ENCODE measurements around the gene NPLOC4. TPM values are rescaled to one million over a fixed set of nuclear protein-coding genes. Genes with fewer than 3 reads are reported as not detected.

Gene NPLOC4
- total and polyA plus RNA-seq, 2 of the 13 experiments (the other 11 are each of a cell fraction or from before 2014, with no cell fraction given), result 57.0 to 97.0 TPM

DNA sequence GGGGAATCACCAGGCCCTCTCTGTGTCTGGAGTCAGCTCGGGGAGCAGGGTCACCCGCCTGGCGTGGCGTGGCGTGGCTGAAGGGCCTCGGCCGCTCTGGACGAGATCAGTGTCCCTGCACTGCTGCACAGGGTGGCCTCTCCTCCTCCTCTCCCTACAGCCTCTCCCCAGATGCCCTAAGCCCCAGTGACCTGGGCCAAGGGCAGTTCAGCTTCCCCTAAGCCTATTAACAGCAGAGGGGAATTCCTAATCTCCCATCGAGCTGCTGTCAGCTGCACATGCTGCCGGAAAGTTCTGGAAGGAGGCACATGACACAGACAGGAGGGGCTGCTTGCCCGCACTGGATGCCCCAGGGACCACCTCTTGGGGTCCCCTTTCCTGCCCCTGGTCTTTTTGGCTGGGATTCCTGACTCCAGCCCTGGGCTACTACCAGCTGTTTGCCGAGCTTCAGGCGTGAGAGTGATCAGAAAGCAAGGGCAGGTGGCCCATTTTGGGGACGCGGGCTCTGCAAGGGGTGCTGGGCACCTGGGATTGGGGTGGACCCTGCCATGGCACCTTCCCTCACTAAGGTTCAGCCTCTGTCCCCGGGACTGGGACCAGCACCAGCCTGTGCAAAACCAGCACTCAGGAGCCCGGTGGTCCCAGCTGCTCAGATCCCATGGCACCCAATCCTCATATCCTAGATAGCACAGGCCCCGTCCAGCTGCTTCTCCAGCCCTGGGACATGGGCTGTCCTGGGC lies 18.6 kb upstream of the NPLOC4 start (continued):
- TF ChIP-seq ZMAT3 (CRISPR knock-in tag; conservative IDR thresholded peaks at IDR 0.05) (0 out of 2 replicates have a peak, but pooled peaks have one; percentile 54), ZNF841 (CRISPR knock-in tag; IDR thresholded peaks at IDR 0.05; ENCODE audit: borderline replicate concordance) (no peak), ZNF557 (CRISPR knock-in tag; IDR thresholded peaks at IDR 0.05) (no peak), CBX1 (IDR thresholded peaks at IDR 0.05; ENCODE audit: low read depth) (no peak), CCDC6 (CRISPR knock-in tag; IDR thresholded peaks at IDR 0.05) (no peak), MXD3 (CRISPR knock-in tag; IDR thresholded peaks at IDR 0.05) (peak; percentile 39; the same call in 1 of the 2 replicates), ZBTB39 (CRISPR knock-in tag; IDR thresholded peaks at IDR 0.05) (no peak), POGK (CRISPR knock-in tag; conservative IDR thresholded peaks at IDR 0.05) (no peak), SALL2 (CRISPR knock-in tag; IDR thresholded peaks at IDR 0.05) (no peak), HNRNPLL (IDR thresholded peaks at IDR 0.05; ENCODE audit: low read depth, low read length, poor library complexity, severe bottlenecking) (no peak), POGZ (CRISPR knock-in tag; IDR thresholded peaks at IDR 0.05) (no peak), TOPORS (CRISPR knock-in tag; IDR thresholded peaks at IDR 0.05) (no peak; the same call in 1 of the 2 replicates), HBP1 (CRISPR knock-in tag; IDR thresholded peaks at IDR 0.05; ENCODE audit: low read depth) (no peak), EHMT2 (IDR thresholded peaks at IDR 0.05; ENCODE audit: borderline replicate concordance, low read depth, low read length) (no peak), ZSCAN20 (CRISPR knock-in tag; IDR thresholded peaks at IDR 0.05; ENCODE audit: borderline replicate concordance) (no peak), IRF2 (CRISPR knock-in tag; IDR thresholded peaks at IDR 0.05) (0 out of 2 replicates have a peak, but pooled peaks have one; percentile 18), MTF1 (CRISPR knock-in tag; IDR thresholded peaks at IDR 0.05) (no peak), ZNF839 (CRISPR knock-in tag; IDR thresholded peaks at IDR 0.05; ENCODE audit: borderline replicate concordance) (no peak), ZBTB20 (CRISPR knock-in tag; IDR thresholded peaks at IDR 0.05; ENCODE audit: borderline replicate concordance, low read depth) (no peak)
- TF ChIP-seq, protein P1, sequence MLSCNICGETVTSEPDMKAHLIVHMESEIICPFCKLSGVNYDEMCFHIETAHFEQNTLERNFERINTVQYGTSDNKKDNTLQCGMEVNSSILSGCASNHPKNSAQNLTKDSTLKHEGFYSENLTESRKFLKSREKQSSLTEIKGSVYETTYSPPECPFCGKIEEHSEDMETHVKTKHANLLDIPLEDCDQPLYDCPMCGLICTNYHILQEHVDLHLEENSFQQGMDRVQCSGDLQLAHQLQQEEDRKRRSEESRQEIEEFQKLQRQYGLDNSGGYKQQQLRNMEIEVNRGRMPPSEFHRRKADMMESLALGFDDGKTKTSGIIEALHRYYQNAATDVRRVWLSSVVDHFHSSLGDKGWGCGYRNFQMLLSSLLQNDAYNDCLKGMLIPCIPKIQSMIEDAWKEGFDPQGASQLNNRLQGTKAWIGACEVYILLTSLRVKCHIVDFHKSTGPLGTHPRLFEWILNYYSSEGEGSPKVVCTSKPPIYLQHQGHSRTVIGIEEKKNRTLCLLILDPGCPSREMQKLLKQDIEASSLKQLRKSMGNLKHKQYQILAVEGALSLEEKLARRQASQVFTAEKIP (CRISPR knock-in tag; IDR thresholded peaks at IDR 0.05; ENCODE audit: borderline replicate concordance), result no peak
- TF ChIP-seq, protein P2, sequence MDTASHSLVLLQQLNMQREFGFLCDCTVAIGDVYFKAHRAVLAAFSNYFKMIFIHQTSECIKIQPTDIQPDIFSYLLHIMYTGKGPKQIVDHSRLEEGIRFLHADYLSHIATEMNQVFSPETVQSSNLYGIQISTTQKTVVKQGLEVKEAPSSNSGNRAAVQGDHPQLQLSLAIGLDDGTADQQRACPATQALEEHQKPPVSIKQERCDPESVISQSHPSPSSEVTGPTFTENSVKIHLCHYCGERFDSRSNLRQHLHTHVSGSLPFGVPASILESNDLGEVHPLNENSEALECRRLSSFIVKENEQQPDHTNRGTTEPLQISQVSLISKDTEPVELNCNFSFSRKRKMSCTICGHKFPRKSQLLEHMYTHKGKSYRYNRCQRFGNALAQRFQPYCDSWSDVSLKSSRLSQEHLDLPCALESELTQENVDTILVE (CRISPR knock-in tag; IDR thresholded peaks at IDR 0.05), result no peak

All from HepG2 (cell line).